LNCAP (cell line): ENCODE measurements around the gene SLC4A9.

ENCODE experiments used
- CTCF ChIP-seq: fragments of 450-650 bp; IDR thresholded peaks from 2 replicates; pipeline ENCODE4 v1.5.1; 2017; ENCODE audit warnings: mild to moderate bottlenecking

SLC4A9 gene

GRCh38 chr5:140357726-140358093, 2.3 kb upstream of the SLC4A9 start:
- TF ChIP-seq CTCF: peak; percentile 95

GRCh38 chr5:140358738-140359310, 1.2 kb upstream of the SLC4A9 start:
- TF ChIP-seq CTCF: peak; percentile 56; the same call in 1 of the 2 replicates

GRCh38 chr5:140360681-140361479, 886 bp downstream of the SLC4A9 start:
- no peak for TF ChIP-seq CTCF

- TF ChIP-seq CTCF: no peak
Observed at GRCh38 chr5:140361901-140362300, 1.9 kb downstream of the SLC4A9 start.

GRCh38 chr5:140362311-140362710, 2.3 kb downstream of the SLC4A9 start:
- TF ChIP-seq CTCF: no peak

- TF ChIP-seq CTCF: peak; percentile 97
Observed at GRCh38 chr5:140362875-140363630, 3.1 kb downstream of the SLC4A9 start.

GRCh38 chr5:140363631-140364471, 3.9 kb downstream of the SLC4A9 start:
- TF ChIP-seq CTCF: no peak
